Medulla oblongata (tissue), 1 donor: ENCODE measurements around the gene HDAC7.
"Not testable (repeated sequence)": the region's sequence is repeated elsewhere in the genome, so short reads cannot be mapped to it uniquely, and the experiment has no call there.

ENCODE experiments used
- DNase-seq: peaks from one replicate; pipeline ENCODE4 v3.0.0-alpha.2; 2015; ENCODE audit errors: extremely low spot score

The HDAC7 gene

GRCh38 chr12:47829584-47829983 is 9.9 kb upstream of the HDAC7 start:
- no peak for DNase-seq

DNA sequence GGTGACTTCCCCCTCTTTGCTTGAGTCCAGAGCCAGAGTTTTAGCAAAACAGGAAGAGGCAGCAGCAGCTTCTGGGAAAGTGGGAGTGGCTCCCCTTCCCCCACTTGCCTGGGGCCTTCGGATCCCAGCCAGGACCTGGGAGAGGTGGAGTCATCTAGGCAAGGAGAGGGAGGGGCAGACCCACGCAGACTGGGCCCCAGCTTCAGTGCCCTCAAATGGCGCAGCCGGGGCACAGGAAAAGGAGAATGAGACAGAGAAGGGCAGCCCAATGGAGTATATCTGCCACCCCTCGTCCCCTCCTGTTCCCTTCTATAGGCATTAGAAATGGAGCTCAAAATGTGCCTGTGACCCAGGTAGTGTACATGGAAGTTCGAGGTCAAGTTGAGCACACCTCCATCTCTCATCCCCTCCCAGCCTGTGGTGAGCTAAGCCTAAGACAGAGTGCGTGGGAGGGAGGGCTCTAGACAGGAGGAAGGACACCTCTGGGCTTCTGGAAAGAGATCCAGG is 9.3 kb upstream of the HDAC7 start:
- no peak for DNase-seq

- DNase-seq, result no peak
These were observed 8.6 kb upstream of the HDAC7 start for GRCh38 chr12:47828008-47828975.

GRCh38 chr12:47825173-47825639 is 5.5 kb upstream of the HDAC7 start:
- no peak for DNase-seq

- no peak for DNase-seq
These were observed 4.9 kb upstream of the HDAC7 start for GRCh38 chr12:47824635-47825034.

- DNase-seq, result no peak
These were observed 4.5 kb upstream of the HDAC7 start for GRCh38 chr12:47824198-47824597.

- DNase-seq, result no peak
These were observed 3.9 kb upstream of the HDAC7 start for GRCh38 chr12:47823422-47824086.

DNA sequence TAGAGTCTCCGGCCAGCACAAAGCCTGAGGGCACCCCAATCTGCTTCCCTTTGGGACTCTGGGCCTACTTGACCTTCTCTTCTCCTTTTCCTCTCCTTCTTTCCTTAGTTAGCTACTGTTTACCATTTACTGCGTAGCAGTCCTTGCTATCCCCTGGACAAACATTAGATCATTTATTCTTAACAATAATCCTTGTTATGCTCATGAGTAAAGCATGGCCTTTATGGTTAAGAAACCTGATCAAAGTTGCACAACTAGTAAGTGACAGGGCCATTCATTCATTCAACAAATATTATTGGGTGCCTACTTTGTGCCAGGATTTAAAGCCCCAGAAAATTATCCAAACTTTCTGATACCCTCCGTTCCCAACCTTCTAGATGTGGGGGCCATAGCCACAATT is 3.2 kb upstream of the HDAC7 start:
- no peak for DNase-seq

GRCh38 chr12:47822401-47822800 is 2.7 kb upstream of the HDAC7 start:
- no peak for DNase-seq

DNA sequence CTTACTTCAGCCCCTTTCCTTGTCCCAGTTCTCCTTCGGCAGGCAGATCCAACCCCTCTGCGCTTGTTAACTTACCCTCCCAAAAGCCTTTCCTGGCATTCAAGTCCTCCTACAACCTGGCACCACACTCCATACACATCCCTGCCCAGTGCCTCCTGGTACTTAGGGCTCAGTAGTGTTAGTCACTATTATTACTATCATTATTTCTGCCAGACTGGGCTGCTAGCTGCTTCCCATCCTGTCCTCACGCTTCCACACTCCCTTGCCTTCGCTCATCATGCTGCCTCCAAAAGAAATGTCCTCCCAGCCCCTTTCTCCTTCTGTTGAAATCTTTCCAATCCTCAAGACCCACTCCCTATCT is 1.6 kb upstream of the HDAC7 start:
- DNase-seq, result no peak

DNA sequence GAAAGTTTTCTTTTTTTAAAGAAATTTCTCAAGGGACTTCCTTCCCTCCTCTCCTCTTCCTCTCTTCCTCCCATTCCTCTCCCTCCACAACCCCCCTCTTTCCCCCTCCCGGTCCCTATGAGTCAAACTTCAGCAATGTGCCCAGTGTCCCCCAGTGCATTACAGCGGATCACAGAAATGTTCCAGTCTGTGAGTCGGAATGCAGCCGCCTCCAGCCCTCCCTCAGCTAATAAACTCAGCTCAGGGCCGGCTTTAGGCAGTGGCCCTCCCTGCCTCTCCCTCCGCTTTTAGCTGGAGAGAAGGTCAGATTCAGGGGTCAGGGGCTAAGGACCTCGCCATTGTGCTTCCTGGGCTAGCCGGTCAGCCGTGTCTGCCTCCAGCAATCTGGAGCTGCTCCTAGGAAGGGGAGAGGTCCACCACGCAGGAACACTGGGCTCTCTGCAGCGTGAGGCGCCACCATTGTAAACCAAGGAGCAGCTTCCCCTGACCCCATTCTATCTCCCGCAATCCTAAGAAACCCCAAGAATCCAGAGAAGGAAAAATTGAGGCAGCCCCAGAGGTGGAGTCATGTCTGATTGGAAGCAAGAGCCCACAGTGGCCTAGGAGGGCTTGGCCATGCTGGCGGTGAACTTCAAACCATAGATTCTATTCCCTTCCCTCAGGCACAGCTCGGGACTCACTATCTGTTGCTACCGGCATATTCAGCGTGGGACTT is 1.1 kb upstream of the HDAC7 start:
- peak; percentile 63 for DNase-seq

DNA sequence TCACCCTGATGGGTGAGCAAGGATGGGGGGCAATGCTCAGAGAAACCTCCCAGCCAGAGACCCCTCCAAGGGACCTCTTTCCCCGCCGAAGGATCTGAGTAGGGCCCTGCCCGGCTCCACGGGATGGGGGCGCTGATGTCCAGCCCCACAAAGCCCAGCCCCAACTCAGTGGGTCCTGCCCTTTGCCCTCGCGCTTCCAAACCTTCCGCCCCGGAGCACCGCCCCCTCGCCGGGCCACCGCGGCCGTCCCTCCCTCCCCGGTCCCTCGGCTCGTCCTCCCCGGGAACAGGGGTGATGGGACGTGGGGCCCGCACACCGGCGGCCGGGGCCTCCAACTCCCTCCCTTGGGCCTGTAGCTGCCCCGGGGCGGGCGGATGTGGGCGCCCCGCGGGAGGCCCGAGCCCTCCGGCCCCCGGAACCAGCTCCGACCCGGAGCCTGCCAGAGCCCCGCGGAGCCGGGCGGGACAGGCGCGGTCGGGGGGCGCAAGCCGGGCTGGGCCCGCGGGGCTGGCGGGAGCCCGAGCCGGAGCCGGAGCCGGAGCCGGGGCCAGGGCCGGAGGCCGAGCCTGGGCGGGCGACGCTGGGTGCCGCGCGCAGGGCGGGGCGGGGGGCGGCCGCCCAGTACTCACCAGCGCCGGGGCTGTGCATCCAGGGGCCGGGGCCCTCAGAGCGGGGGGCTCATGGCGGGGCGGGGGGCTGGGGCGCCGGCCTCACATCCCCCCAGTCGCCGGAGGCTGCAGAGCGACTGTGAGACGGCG is 386 bp downstream of the HDAC7 start:
- DNase-seq, result peak; percentile 69

GRCh38 chr12:47818467-47819137 is 1.1 kb downstream of the HDAC7 start:
- no peak for DNase-seq

- no peak for DNase-seq
These were observed 1.7 kb downstream of the HDAC7 start for GRCh38 chr12:47818007-47818376.

- no peak for DNase-seq
These were observed 2.3 kb downstream of the HDAC7 start for GRCh38 chr12:47817272-47818006.

GRCh38 chr12:47816403-47817271 is 3.1 kb downstream of the HDAC7 start:
- DNase-seq, result no peak

DNA sequence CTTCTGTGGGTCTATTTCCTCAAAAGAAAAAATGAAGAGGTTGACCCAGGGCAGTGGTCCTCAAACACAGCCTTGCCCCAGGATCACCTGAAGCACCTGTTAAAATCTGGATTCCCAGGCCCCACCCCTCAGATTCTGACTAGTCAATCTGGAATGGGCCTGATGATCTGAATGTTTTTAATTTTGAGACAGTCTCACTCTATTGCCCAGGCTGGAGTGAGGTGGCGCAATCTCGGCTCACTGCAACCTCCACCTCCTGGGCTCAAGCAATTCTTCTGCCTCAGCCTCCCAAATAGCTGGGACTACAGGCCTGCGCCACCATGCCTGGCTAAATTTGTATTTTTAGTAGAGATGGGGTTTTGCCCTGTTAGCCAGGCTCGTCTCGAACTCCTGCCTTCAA is 4.3 kb downstream of the HDAC7 start:
- DNase-seq, result not testable (repeated sequence)

DNA sequence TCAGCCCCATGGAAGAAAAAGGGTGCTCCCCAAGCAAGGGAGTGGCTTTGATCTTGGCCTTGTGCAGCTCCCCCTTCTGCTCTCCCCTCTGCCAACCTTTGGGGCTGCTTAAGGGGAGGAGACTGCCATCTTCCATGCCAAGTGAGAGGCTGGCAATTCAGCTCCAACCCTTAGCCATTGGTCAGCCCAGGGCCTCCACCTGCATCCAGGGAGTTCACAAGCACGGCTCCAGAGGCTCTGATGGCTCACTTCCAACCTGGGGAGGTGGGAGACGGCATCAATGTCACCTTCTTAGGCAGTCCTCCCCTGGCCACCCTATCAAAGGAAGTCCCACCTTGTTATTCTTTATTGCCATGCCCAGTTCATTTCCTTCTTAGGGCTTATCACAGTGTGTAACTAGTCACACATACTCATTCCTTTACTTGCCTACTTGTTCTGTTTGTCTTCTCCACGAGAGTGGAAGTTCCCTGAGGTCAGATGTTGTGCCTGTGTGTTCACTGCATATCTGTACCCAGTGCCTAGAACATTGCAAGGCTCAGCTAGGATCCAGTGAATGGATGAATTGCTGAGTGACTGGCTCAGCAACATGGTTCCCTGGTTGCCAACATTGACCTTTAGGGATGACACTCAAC is 5.0 kb downstream of the HDAC7 start:
- DNase-seq, result no peak
